Measurements from ENCODE around the gene GCHFR.

The GCHFR gene

DNA sequence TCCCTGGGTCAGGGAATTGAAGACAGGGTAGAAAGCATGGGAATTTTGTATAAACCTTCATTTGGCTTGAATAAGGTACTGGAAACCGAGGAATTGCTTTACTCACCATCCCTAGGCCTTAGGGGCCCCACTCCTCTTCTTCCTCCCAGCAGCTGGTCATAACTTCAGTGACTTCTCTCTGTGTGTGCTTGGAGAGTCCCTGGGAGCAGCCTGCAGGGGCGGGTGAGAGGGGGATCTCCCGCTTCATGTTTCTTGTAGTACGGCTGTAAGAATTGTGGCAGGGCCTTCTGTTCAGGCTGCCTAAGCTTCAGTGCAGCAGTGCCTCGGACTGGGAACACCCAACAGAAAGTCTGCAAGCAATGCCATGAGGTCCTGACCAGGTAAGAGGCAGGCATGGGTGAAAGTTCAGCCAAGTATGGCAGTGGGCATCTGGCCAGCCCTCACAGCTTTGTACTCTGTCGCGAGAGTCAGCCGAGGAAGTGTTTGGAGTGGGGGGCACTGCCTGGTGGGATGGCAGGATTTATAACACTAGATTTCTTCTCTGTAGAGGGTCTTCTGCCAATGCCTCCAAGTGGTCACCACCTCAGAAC lies 45.1 kb downstream of the GCHFR start:
- DNase-seq (ENCODE audit: low read depth), result no peak

DNA sequence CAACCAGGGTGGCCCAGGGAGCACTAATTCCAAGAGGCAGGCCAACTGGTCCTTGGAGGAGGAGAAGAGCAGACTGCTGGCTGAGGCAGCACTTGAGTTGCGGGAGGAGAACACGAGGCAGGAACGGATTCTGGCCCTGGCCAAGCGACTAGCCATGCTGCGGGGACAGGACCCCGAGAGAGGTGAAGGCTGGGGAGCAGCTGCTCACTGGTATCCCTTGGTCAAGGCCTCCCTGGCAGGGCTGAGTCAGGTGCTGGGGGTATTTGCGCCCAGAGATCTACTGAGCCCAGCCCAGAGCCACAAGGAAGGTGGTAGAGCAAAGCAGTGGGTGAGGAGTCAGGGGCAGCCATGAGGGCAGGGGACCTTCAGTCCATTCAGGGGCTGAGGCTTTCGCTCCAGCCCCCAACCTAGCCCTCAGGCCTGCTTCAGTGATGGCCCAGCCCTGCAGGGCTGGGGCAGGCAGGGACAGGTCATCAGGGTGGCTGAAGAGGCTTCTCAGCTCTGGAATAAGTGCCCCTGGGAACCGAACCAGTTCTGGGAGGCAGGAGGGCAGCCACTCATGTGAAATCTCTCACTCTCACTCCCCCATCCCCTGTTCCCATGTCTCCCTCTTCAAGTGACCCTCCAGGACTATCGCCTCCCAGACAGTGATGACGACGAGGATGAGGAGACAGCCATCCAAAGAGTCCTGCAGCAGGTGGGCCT lies 49.0 kb downstream of the GCHFR start:
- no peak for DNase-seq (ENCODE audit: low read depth)

DNA sequence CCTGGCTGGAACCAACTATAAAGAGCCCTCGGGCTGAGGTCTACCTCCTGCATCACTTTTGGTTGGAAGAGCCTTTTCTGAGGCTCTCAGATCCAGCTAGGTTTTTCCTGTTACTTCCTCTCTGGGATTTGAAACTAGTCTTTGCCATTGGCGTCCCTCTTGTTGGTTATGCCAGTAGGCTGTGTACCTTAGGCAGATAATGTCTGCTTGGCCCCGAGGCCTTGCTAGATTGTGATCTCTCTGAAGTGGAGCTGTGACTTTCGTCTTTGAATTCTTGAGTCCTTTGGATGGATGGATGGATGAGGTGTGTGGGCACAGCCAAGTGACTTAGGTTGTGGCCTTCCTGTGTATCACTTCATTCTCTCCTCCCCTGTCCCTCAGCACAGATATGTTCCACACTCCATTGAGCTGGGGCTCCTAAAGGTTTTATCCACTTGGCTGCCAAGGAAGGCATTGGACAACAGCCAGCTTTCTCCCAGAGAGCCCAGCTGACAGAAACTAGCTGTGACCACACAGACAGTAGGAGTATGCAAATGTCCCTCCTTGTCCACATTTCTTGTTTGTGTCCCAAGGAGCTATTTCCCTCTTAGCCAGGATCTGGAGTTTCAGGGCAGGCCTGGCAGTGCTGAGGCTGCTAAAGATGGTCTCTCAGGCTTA lies 51.3 kb downstream of the GCHFR start:
- no peak for DNase-seq (ENCODE audit: low read depth)
